PC-3 (cell line): ENCODE measurements around the gene TMPRSS15. TPM values are rescaled to one million over a fixed set of nuclear protein-coding genes. Genes with fewer than 3 reads are reported as not detected.

Experiments
- ATAC-seq: fragments of 200-7000 bp; cut with Tn5 transposase; 2 replicates; pipeline ENCODE4 v1.9.1; 2020; ENCODE audit warnings: mild to moderate bottlenecking, moderate library complexity
- BruUV-seq: library from RNA; stranded (reverse); fragments of 400-500 nt; replicated peaks from 2 replicates; lab custom pipeline; 2021; lab: Mats Ljungman, UMichigan
- CTCF ChIA-PET: fragments of 300-600 bp; sonication (Branson Sonifier 250); formaldehyde crosslinking; loops from one replicate; lab custom pipeline; 2022; ENCODE audit warnings: antibody characterized with exemption; lab: Charles Lee
- POLR2A ChIA-PET: fragments of 300-600 bp; sonication (Branson Sonifier 250); formaldehyde crosslinking; loops from one replicate; lab custom pipeline; 2022; ENCODE audit warnings: antibody characterized with exemption; ENCODE audit not compliant: unreplicated experiment; lab: Charles Lee
- DNase-seq: peaks from one replicate; pipeline ENCODE4 v3.0.0-alpha.2; 2015
- H2AFZ ChIP-seq: fragments of 300-600 bp; sonication (generic); 2 replicates; pipeline ENCODE4 v1.6.0; 2016; ENCODE audit warnings: antibody characterized with exemption, low read length
- H3F3A ChIP-seq: fragments of 300-600 bp; sonication (generic); one replicate; pipeline ENCODE4 v1.6.0; 2017; ENCODE audit warnings: antibody characterized with exemption, low read length, control low read depth, mild to moderate bottlenecking; ENCODE audit not compliant: unreplicated experiment
- H3K27ac ChIP-seq: fragments of 300-600 bp; sonication (generic); 2 replicates; pipeline ENCODE4 v1.5.1; 2016; ENCODE audit warnings: mild to moderate bottlenecking, low read length
- H3K27me3 ChIP-seq: fragments of 300-600 bp; sonication (generic); 2 replicates; pipeline ENCODE4 v1.6.1; 2016; ENCODE audit warnings: low read length, mixed read lengths
- H3K36me3 ChIP-seq: fragments of 300-600 bp; sonication (generic); 2 replicates; pipeline ENCODE4 v1.6.1; 2016; ENCODE audit warnings: low read depth, mixed run types, low read length, mixed read lengths
- H3K4me1 ChIP-seq: fragments of 300-600 bp; sonication (generic); 2 replicates; pipeline ENCODE4 v1.5.1; 2016; ENCODE audit warnings: low read length; ENCODE audit not compliant: insufficient read depth
- H3K4me2 ChIP-seq: fragments of 300-600 bp; sonication (generic); 2 replicates; pipeline ENCODE4 v1.6.0; 2016; ENCODE audit warnings: low read length
- H3K4me3 ChIP-seq: fragments of 300-600 bp; sonication (generic); 2 replicates; pipeline ENCODE4 v1.5.1; 2016; ENCODE audit warnings: mild to moderate bottlenecking, low read length, mixed read lengths
- H3K79me2 ChIP-seq: fragments of 300-600 bp; sonication (generic); 2 replicates; pipeline ENCODE4 v1.6.1; 2017; ENCODE audit warnings: low read length, mixed read lengths
- H3K9ac ChIP-seq: fragments of 300-600 bp; sonication (generic); 2 replicates; pipeline ENCODE4 v1.6.0; 2016; ENCODE audit warnings: mild to moderate bottlenecking, low read length
- H3K9me2 ChIP-seq: fragments of 300-600 bp; sonication (generic); replicated peaks from 2 replicates; pipeline ENCODE4 v1.6.1; 2016; ENCODE audit warnings: mixed run types, low read length, mixed read lengths
- H3K9me3 ChIP-seq: fragments of 300-600 bp; sonication (generic); 2 replicates; pipeline ENCODE4 v1.6.1; 2016; ENCODE audit warnings: low read length, mixed read lengths
- H4K20me1 ChIP-seq: fragments of 300-600 bp; sonication (generic); 2 replicates; pipeline ENCODE4 v1.6.1; 2016; ENCODE audit warnings: low read length, mixed read lengths
- EZH2 ChIP-seq: fragments of 300-600 bp; sonication (generic); IDR thresholded peaks from one replicate; pipeline ENCODE4 v1.6.1; 2017; ENCODE audit warnings: antibody characterized with exemption, mild to moderate bottlenecking, low read length; ENCODE audit not compliant: unreplicated experiment
- EZH2phosphoT487 ChIP-seq: fragments of 300-600 bp; sonication (generic); IDR thresholded peaks from 2 replicates; pipeline ENCODE4 v1.6.1; 2018; ENCODE audit warnings: mild to moderate bottlenecking, antibody characterized with exemption, low read length, borderline replicate concordance
- intact Hi-C: fragments of 100-400 bp; cut with micrococcal nuclease; formaldehyde crosslinking; loops from 2 replicates; pipeline ENCODE4 v1.9.0; 2023
- total RNA-seq: library from RNA; depleted of rRNA; stranded (reverse); fragments of >200 nt; gene quantifications from 2 replicates; pipeline ENCODE4 v1.2.3, GENCODE V29; 2014
- TF ChIP-seq, protein P1 (sequence below): fragments of 300-600 bp; sonication (generic); conservative IDR thresholded peaks from 2 replicates; pipeline ENCODE4 v1.5.1; 2017; ENCODE audit warnings: antibody characterized with exemption, low read depth, mild to moderate bottlenecking, low read length

TMPRSS15 gene
- total RNA-seq, 1 experiment from 2014 or later = not detected

DNA sequence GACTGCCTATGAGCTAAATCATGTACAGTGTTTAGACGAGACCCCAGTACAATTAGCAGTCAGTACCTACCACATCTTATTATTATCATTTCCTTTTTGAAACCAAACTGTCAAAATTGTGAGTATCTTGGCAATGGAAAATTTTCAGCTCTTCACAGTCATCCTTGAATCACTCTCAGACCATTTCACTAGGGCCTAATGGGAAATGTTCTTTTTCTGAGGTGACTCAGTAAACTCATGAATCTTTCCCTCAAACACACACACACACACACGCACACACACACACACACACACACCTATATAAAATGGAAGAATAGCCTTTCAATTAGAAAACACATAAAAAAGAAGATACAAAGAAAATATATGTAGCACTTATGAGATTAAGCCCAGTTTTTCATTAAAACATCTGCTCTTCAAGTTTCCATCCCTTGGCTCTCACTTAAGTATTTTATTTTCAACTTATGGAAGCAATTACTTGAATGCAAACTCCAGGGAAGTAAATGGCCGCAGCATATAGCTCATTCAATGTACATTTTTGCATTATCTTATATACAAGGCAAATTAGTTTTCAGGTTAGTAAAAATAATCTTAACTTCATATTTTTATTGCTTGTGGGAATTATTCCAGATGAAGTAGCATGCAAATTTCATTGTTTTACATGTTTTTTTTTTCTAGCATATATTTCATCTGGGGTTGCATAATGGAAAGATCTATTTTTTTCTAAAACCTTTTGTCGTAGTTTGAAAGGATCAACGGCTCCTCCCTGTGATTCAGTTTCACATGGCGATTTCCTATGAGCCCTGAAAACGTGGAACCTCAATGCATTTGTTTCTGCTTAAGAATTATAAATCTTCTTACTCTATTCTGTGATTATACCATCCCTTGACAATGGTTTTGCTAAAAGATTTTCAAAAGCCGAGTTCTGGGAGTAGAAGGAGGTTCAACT, 46.3 kb upstream of the TMPRSS15 start:
- no peaks in the 10 kb centered on the region for H3K36me3 ChIP-seq
- no peak overlapping the region for H3K4me2 ChIP-seq
- intact Hi-C loops = no loop called here
- no TSS peak for BruUV-seq
- no peaks in the 10 kb centered on the region for H3F3A ChIP-seq
- H3K4me3 ChIP-seq = no peak overlapping the region
- H3K27me3 ChIP-seq = no peaks in the 10 kb centered on the region
- peak; percentile 21 for DNase-seq
- H3K79me2 ChIP-seq = no peaks in the 10 kb centered on the region
- H4K20me1 ChIP-seq = no peaks in the 10 kb centered on the region
- no peaks in the 10 kb centered on the region for H3K9me2 ChIP-seq
- TF ChIP-seq EZH2 (no peak), EZH2phosphoT487 (no peak)
- ChIA-PET POLR2A (no interaction called here), CTCF (no interaction called here)
- ATAC-seq = no peak
- H2AFZ ChIP-seq = no peak overlapping the region
- H3K9ac ChIP-seq = no peak overlapping the region
- H3K4me1 ChIP-seq = no peaks in the 10 kb centered on the region
- H3K27ac ChIP-seq = no peak overlapping the region
- H3K9me3 ChIP-seq = no peaks in the 10 kb centered on the region

DNA sequence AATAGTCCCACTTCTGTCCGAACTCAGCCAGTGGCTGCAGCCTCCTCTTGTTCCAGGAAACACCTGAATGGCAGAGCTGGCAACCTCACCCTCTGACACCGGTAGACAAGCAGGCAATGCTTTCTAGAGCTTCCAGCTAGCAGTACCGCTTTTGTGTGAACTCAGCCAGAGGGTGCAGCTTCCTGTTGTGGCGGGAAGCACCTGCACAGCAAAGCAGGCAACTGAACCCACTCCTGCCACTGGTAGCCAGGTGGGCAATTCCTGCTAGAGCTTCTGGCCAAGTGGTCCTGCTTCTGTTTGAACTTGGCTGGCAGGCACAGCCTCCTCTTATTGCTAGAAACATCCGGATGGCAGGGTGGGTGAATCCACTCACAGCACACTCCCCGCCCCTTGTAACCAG, 40.1 kb upstream of the TMPRSS15 start:
- intact Hi-C loops = no loop called here
- Histone ChIP-seq H3K9me2 (no peaks in the 10 kb centered on the region), H3K9ac (no peak overlapping the region), H3K9me3 (no peaks in the 10 kb centered on the region), H2AFZ (no peak overlapping the region), H3K27me3 (0 out of 2 replicates have a peak, but pooled peaks cover 9% of the 10 kb centered on the region), H3K4me1 (no peaks in the 10 kb centered on the region), H3K4me2 (no peak overlapping the region), H3K36me3 (no peaks in the 10 kb centered on the region), H4K20me1 (no peaks in the 10 kb centered on the region), H3K27ac (no peak overlapping the region), H3K79me2 (no peaks in the 10 kb centered on the region), H3F3A (no peaks in the 10 kb centered on the region), H3K4me3 (no peak overlapping the region)
- ChIA-PET POLR2A (no interaction called here), CTCF (no interaction called here)
- DNase-seq (no peak), ATAC-seq (no peak)
- no TSS peak for BruUV-seq
- TF ChIP-seq, protein P1, sequence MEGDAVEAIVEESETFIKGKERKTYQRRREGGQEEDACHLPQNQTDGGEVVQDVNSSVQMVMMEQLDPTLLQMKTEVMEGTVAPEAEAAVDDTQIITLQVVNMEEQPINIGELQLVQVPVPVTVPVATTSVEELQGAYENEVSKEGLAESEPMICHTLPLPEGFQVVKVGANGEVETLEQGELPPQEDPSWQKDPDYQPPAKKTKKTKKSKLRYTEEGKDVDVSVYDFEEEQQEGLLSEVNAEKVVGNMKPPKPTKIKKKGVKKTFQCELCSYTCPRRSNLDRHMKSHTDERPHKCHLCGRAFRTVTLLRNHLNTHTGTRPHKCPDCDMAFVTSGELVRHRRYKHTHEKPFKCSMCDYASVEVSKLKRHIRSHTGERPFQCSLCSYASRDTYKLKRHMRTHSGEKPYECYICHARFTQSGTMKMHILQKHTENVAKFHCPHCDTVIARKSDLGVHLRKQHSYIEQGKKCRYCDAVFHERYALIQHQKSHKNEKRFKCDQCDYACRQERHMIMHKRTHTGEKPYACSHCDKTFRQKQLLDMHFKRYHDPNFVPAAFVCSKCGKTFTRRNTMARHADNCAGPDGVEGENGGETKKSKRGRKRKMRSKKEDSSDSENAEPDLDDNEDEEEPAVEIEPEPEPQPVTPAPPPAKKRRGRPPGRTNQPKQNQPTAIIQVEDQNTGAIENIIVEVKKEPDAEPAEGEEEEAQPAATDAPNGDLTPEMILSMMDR = no peak
- TF ChIP-seq EZH2 (no peak), EZH2phosphoT487 (no peak)

DNA sequence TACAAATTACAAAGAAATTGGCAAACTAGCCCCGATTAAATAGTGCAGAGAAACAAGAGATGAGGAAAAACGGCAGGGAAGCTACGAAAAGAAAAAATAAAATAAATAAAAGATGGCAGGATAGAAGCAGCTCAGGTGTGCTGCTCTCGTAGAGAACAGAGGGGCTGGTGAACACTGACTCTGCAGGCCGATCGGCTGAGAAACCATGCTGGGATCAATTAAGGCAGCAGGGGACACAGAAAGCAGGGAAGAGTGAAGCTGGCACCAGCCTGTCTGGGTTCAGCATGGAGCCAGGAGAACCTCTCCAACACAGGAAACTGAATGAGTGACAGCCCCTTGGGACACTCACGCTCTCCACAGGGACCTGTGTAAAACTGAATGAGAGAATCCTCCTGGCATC, 39.5 kb upstream of the TMPRSS15 start:
- Histone ChIP-seq H3F3A (no peaks in the 10 kb centered on the region), H3K79me2 (no peaks in the 10 kb centered on the region), H3K36me3 (no peaks in the 10 kb centered on the region), H3K27ac (no peak overlapping the region), H3K9me2 (no peaks in the 10 kb centered on the region), H2AFZ (no peak overlapping the region), H3K9ac (no peak overlapping the region), H3K4me2 (no peak overlapping the region), H3K4me1 (no peaks in the 10 kb centered on the region), H3K9me3 (no peaks in the 10 kb centered on the region), H4K20me1 (no peaks in the 10 kb centered on the region), H3K27me3 (0 out of 2 replicates have a peak, but pooled peaks cover 9% of the 10 kb centered on the region), H3K4me3 (no peak overlapping the region)
- ChIA-PET CTCF (no interaction called here), POLR2A (no interaction called here)
- intact Hi-C loops = no loop called here
- DNase-seq = no peak
- ATAC-seq = no peak
- BruUV-seq = no TSS peak
- no peak for TF ChIP-seq EZH2
- TF ChIP-seq, protein P1 = no peak
- no peak for TF ChIP-seq EZH2phosphoT487
